Endodermal cell (in vitro differentiated cells): Measurements from ENCODE around the gene NINL. TPM values are rescaled to one million over a fixed set of nuclear protein-coding genes. Genes with fewer than 3 reads are reported as not detected.
A peak's percentile ranks its signal among the peaks of the same experiment; 100 is the strongest.

Experiments used
- DNase-seq: peaks from one replicate; pipeline ENCODE4 v3.0.0-alpha.2; 2017
- H3K27ac ChIP-seq: 2 replicates; pipeline ENCODE4 v1.5.1; 2013; ENCODE audit warnings: mild to moderate bottlenecking, low read depth, low read length, moderate library complexity
- H3K27me3 ChIP-seq: 2 replicates; pipeline ENCODE4 v1.6.1; 2013; ENCODE audit warnings: mild to moderate bottlenecking, low read length, moderate library complexity; ENCODE audit not compliant: insufficient read depth, control insufficient read depth, poor library complexity, severe bottlenecking
- H3K36me3 ChIP-seq: 2 replicates; pipeline ENCODE4 v1.7.0; 2013; ENCODE audit warnings: mild to moderate bottlenecking, low read length, moderate library complexity; ENCODE audit not compliant: control insufficient read depth, insufficient read depth
- H3K4me1 ChIP-seq: one replicate; pipeline ENCODE4 v1.7.0; 2013; ENCODE audit warnings: low read length; ENCODE audit not compliant: control insufficient read depth, insufficient read depth
- H3K4me3 ChIP-seq: 2 replicates; pipeline ENCODE4 v1.5.1; 2013; ENCODE audit warnings: mild to moderate bottlenecking, low read length, moderate library complexity
- H3K9ac ChIP-seq: 2 replicates; pipeline ENCODE4 v1.6.1; 2013; ENCODE audit warnings: mild to moderate bottlenecking, low read length, moderate library complexity; ENCODE audit not compliant: poor library complexity, severe bottlenecking; ENCODE audit errors: extremely low read depth
- H3K9me3 ChIP-seq: 2 replicates; pipeline ENCODE4 v1.6.1; 2013; ENCODE audit warnings: mild to moderate bottlenecking, low read length, moderate library complexity; ENCODE audit not compliant: control insufficient read depth
- H3K27ac Mint-ChIP-seq: 2 replicates; pipeline ENCODE4 v1.8.0; 2020; ENCODE audit warnings: mixed read lengths
- H3K27me3 Mint-ChIP-seq: 2 replicates; pipeline ENCODE4 v1.8.0; 2021; ENCODE audit warnings: mild to moderate bottlenecking, mixed read lengths; ENCODE audit not compliant: insufficient read depth
- H3K36me3 Mint-ChIP-seq: 2 replicates; pipeline ENCODE4 v1.8.0; 2020; ENCODE audit warnings: low read depth, mixed read lengths
- H3K4me1 Mint-ChIP-seq: 2 replicates; pipeline ENCODE4 v1.8.0; 2020; ENCODE audit warnings: mixed read lengths
- H3K4me3 Mint-ChIP-seq: 2 replicates; pipeline ENCODE4 v1.8.0; 2020; ENCODE audit warnings: mild to moderate bottlenecking, moderate library complexity, mixed read lengths
- H3K9me3 Mint-ChIP-seq: 2 replicates; pipeline ENCODE4 v1.8.0; 2020; ENCODE audit warnings: mild to moderate bottlenecking, mixed read lengths
- CTCF ChIP-seq: fragments of 200-600 bp; sonication (generic); conservative IDR thresholded peaks from 2 replicates; pipeline ENCODE4 v1.5.0; 2021; ENCODE audit warnings: antibody characterized with exemption, mild to moderate bottlenecking
- WGBS, 2 experiments: methylation state at CpG; one replicate each; pipeline versions ENCODE4 v1.1.5 to v1.1.7; 2013; ENCODE audit warnings: missing lambda C conversion rate in 2 of 2, mixed read lengths in 1 of 2; ENCODE audit not compliant: insufficient coverage in 1 of 2, insufficient read length in 1 of 2; 5-methylcytosine and 5-hydroxymethylcytosine counted together
- total RNA-seq, 2 donors: library from RNA; stranded (reverse); fragmentation: NEBNext Ultra II Directional in 1 of 2; extraction: Animal tissue kit (Norgen Biotek cat#: 25700) in 1 of 2; gene quantifications; 2 replicates in 1 of 2; 3 replicates in 1 of 2; pipeline ENCODE4 v1.2.1, GENCODE V29; 2021

NINL gene
- total RNA-seq, 2 donors from 2014 or later, result 78.5 to 101 TPM

GRCh38 chr20:25487306-25487705 is 98.0 kb downstream of the NINL start:
- Histone ChIP-seq H3K9me3 (no peaks in the 10 kb centered on the region), H3K36me3 (peaks cover 70% of the 10 kb centered on the region), H3K27ac (no peak overlapping the region), H3K27me3 (no peaks in the 10 kb centered on the region), H3K4me1 (no peaks in the 10 kb centered on the region), H3K4me3 (no peak overlapping the region), H3K9ac (no peak overlapping the region)
- Mint-ChIP-seq H3K4me1 (no peaks in the 10 kb centered on the region), H3K4me3 (no peak overlapping the region), H3K27ac (no peak overlapping the region), H3K9me3 (no peaks in the 10 kb centered on the region), H3K36me3 (peaks cover 57% of the 10 kb centered on the region), H3K27me3 (no peaks in the 10 kb centered on the region)
- 100% methylated on average over 2 of the region's 2 CpGs; no CpG with 5 or more reads in 1 of the 2 experiments for WGBS, 2 experiments
- no peak for TF ChIP-seq CTCF
- DNase-seq, result no peak

GRCh38 chr20:25486377-25486776 is 99.0 kb downstream of the NINL start:
- WGBS, 2 experiments, result 86 to 95% methylated on average over 3 to 9 of the region's 9 CpGs
- Histone ChIP-seq H3K9ac (no peak overlapping the region), H3K9me3 (no peaks in the 10 kb centered on the region), H3K4me3 (no peak overlapping the region), H3K36me3 (peaks cover 69% of the 10 kb centered on the region), H3K27me3 (no peaks in the 10 kb centered on the region), H3K27ac (peak overlapping the region; percentile 6), H3K4me1 (no peaks in the 10 kb centered on the region)
- H3K27ac Mint-ChIP-seq, result peak overlapping the region; percentile 17
- no peak for TF ChIP-seq CTCF
- DNase-seq, result no peak
- H3K4me1 Mint-ChIP-seq, result no peaks in the 10 kb centered on the region
- no peaks in the 10 kb centered on the region for H3K27me3 Mint-ChIP-seq
- no peaks in the 10 kb centered on the region for H3K9me3 Mint-ChIP-seq
- no peak overlapping the region for H3K4me3 Mint-ChIP-seq
- peaks cover 61% of the 10 kb centered on the region for H3K36me3 Mint-ChIP-seq

GRCh38 chr20:25485872-25486271 is 99.5 kb downstream of the NINL start:
- Histone ChIP-seq H3K27ac (no peak overlapping the region), H3K4me1 (no peaks in the 10 kb centered on the region), H3K9ac (no peak overlapping the region), H3K9me3 (no peaks in the 10 kb centered on the region), H3K27me3 (no peaks in the 10 kb centered on the region), H3K4me3 (no peak overlapping the region), H3K36me3 (peaks cover 69% of the 10 kb centered on the region)
- H3K4me3 Mint-ChIP-seq, result no peak overlapping the region
- no peaks in the 10 kb centered on the region for H3K4me1 Mint-ChIP-seq
- H3K9me3 Mint-ChIP-seq, result no peaks in the 10 kb centered on the region
- no peaks in the 10 kb centered on the region for H3K27me3 Mint-ChIP-seq
- H3K36me3 Mint-ChIP-seq, result peaks cover 65% of the 10 kb centered on the region
- 78% methylated on average over 1 of the region's 2 CpGs; no CpG with 5 or more reads in 1 of the 2 experiments for WGBS, 2 experiments
- no peak for TF ChIP-seq CTCF
- no peak overlapping the region for H3K27ac Mint-ChIP-seq
- DNase-seq, result no peak
